ENCODE measurements around the gene L3MBTL1.
"Not testable (repeated sequence)": the region's sequence is repeated elsewhere in the genome, so short reads cannot be mapped to it uniquely, and the experiment has no call there.

Gene L3MBTL1

GRCh38 chr20:43559147-43559987 is 51.9 kb downstream of the L3MBTL1 start:
- DNase-seq (ENCODE audit: low read depth in 3 of 3), result no peak

GRCh38 chr20:43560974-43561373 is 53.5 kb downstream of the L3MBTL1 start:
- no peak for DNase-seq (ENCODE audit: low read depth in 3 of 3)

GRCh38 chr20:43563429-43563828 is 55.9 kb downstream of the L3MBTL1 start:
- DNase-seq (ENCODE audit: low read depth in 3 of 3), result no peak

- no peak for DNase-seq (ENCODE audit: low read depth in 3 of 3)
Measured at GRCh38 chr20:43563991-43564390, 56.5 kb downstream of the L3MBTL1 start.

GRCh38 chr20:43564455-43564854 is 57.0 kb downstream of the L3MBTL1 start:
- no peak for DNase-seq (ENCODE audit: low read depth in 3 of 3)

GRCh38 chr20:43564993-43565757 is 57.7 kb downstream of the L3MBTL1 start:
- no peak for DNase-seq (ENCODE audit: low read depth in 3 of 3)

GRCh38 chr20:43565758-43566104 is 58.2 kb downstream of the L3MBTL1 start:
- no peak for DNase-seq (ENCODE audit: low read depth in 3 of 3)

- DNase-seq (ENCODE audit: low read depth in 3 of 3), result no peak
Measured at GRCh38 chr20:43567477-43567876, 60.0 kb downstream of the L3MBTL1 start.

- no peak for DNase-seq (ENCODE audit: low read depth in 3 of 3)
Measured at GRCh38 chr20:43568706-43569105, 61.2 kb downstream of the L3MBTL1 start.

- DNase-seq (ENCODE audit: low read depth in 3 of 3), result no peak
Measured at GRCh38 chr20:43569282-43569681, 61.8 kb downstream of the L3MBTL1 start.

GRCh38 chr20:43570496-43570895 is 63.0 kb downstream of the L3MBTL1 start:
- no peak for DNase-seq (ENCODE audit: low read depth in 3 of 3)

GRCh38 chr20:43571310-43571709 is 63.8 kb downstream of the L3MBTL1 start:
- no peak for DNase-seq (ENCODE audit: low read depth in 3 of 3)

GRCh38 chr20:43571771-43572170 is 64.3 kb downstream of the L3MBTL1 start:
- no peak for DNase-seq (ENCODE audit: low read depth in 3 of 3)

GRCh38 chr20:43572891-43573290 is 65.4 kb downstream of the L3MBTL1 start:
- no peak for DNase-seq (ENCODE audit: low read depth in 3 of 3)

- DNase-seq (ENCODE audit: low read depth in 3 of 3), result no peak
Measured at GRCh38 chr20:43576108-43576507, 68.6 kb downstream of the L3MBTL1 start.

- DNase-seq (ENCODE audit: low read depth in 3 of 3), result no peak
Measured at GRCh38 chr20:43579861-43580793, 72.6 kb downstream of the L3MBTL1 start.

GRCh38 chr20:43583133-43583864 is 75.8 kb downstream of the L3MBTL1 start:
- no peak for DNase-seq (ENCODE audit: low read depth in 3 of 3)

- DNase-seq (ENCODE audit: low read depth in 3 of 3), result no peak
Measured at GRCh38 chr20:43583982-43584432, 76.5 kb downstream of the L3MBTL1 start.

GRCh38 chr20:43584448-43585136 is 77.1 kb downstream of the L3MBTL1 start:
- DNase-seq (ENCODE audit: low read depth in 3 of 3), result no peak

GRCh38 chr20:43586641-43587040 is 79.1 kb downstream of the L3MBTL1 start:
- DNase-seq (ENCODE audit: low read depth in 3 of 3), result no peak

GRCh38 chr20:43588526-43588925 is 81.0 kb downstream of the L3MBTL1 start:
- not testable (repeated sequence) for DNase-seq (ENCODE audit: low read depth in 3 of 3)
